IMR-90 (cell line): ENCODE results near the gene TBC1D22B. TPM values are rescaled to one million over a fixed set of nuclear protein-coding genes. Genes with fewer than 3 reads are reported as not detected.
A peak's percentile ranks its signal among the peaks of the same experiment; 100 is the strongest.

Experiments
- ATAC-seq: fragments of 200-7000 bp; cut with Tn5 transposase; 2 replicates; pipeline ENCODE4 v1.9.1; 2020; ENCODE audit warnings: low read depth, mild to moderate bottlenecking, moderate library complexity
- BruUV-seq: library from RNA; stranded (reverse); fragments of 400-500 nt; replicated peaks from 2 replicates; lab custom pipeline; 2021; lab: Mats Ljungman, UMichigan
- CTCF ChIA-PET: fragments of 300-600 bp; formaldehyde crosslinking; extraction: SDS; loops from one replicate; lab custom pipeline; 2021; ENCODE audit warnings: antibody characterized with exemption; lab: Yijun Ruan, JAX
- POLR2A ChIA-PET: fragments of 300-600 bp; sonication (Branson Sonifier 250); formaldehyde crosslinking; loops from one replicate; lab custom pipeline; 2022; ENCODE audit warnings: antibody characterized with exemption; ENCODE audit not compliant: unreplicated experiment; lab: Charles Lee
- DNase-seq: peaks from one replicate; pipeline ENCODE4 v3.0.0; 2013
- H2AFZ ChIP-seq: replicated peaks from 2 replicates; pipeline ENCODE3; 2013; ENCODE audit warnings: low read length, mild to moderate bottlenecking; ENCODE audit not compliant: poor library complexity
- H2AK5ac ChIP-seq: 2 replicates; pipeline ENCODE4 v1.6.1; 2013; ENCODE audit warnings: low read depth, low read length, inconsistent platforms
- H2AK9ac ChIP-seq: replicated peaks from 2 replicates; pipeline ENCODE3; 2013; ENCODE audit warnings: mild to moderate bottlenecking, low read depth, low read length, moderate library complexity; ENCODE audit not compliant: poor library complexity
- H2BK120ac ChIP-seq: 2 replicates; pipeline ENCODE4 v1.6.1; 2013; ENCODE audit warnings: low read depth, low read length, inconsistent platforms
- H2BK15ac ChIP-seq: 3 replicates; pipeline ENCODE4 v1.6.1; 2013; ENCODE audit warnings: low read depth, low read length, inconsistent platforms
- H2BK20ac ChIP-seq: 2 replicates; pipeline ENCODE4 v1.6.1; 2013; ENCODE audit warnings: low read depth, mild to moderate bottlenecking, inconsistent platforms, low read length, moderate library complexity
- H2BK5ac ChIP-seq: 2 replicates; pipeline ENCODE4 v1.6.1; 2013; ENCODE audit warnings: mild to moderate bottlenecking, low read depth, low read length, inconsistent platforms; ENCODE audit not compliant: poor library complexity, severe bottlenecking
- H3K14ac ChIP-seq: replicated peaks from 2 replicates; pipeline ENCODE4 v1.6.1; 2013; ENCODE audit warnings: low read depth, low read length, inconsistent platforms
- H3K18ac ChIP-seq: 2 replicates; pipeline ENCODE4 v1.6.1; 2013; ENCODE audit warnings: low read depth, low read length, control low read depth
- H3K23ac ChIP-seq: 2 replicates; pipeline ENCODE4 v1.6.1; 2013; ENCODE audit warnings: low read depth, low read length, inconsistent platforms
- H3K27ac ChIP-seq: 2 replicates; pipeline ENCODE4 v1.5.1; 2013; ENCODE audit warnings: mild to moderate bottlenecking, control low read depth, low read length; ENCODE audit not compliant: insufficient read depth
- H3K27me3 ChIP-seq: 2 replicates; pipeline ENCODE4 v1.6.1; 2013; ENCODE audit warnings: low read length; ENCODE audit not compliant: control insufficient read depth, insufficient read depth
- H3K36me3 ChIP-seq: 2 replicates; pipeline ENCODE4 v1.6.1; 2013; ENCODE audit warnings: low read length, mixed read lengths; ENCODE audit not compliant: control insufficient read depth, insufficient read depth
- H3K4ac ChIP-seq: 2 replicates; pipeline ENCODE4 v1.6.1; 2013; ENCODE audit warnings: low read depth, low read length, inconsistent platforms
- H3K4me1 ChIP-seq: 2 replicates; pipeline ENCODE4 v1.6.1; 2013; ENCODE audit warnings: low read length, mixed read lengths; ENCODE audit not compliant: control insufficient read depth, insufficient read depth
- H3K4me2 ChIP-seq: 2 replicates; pipeline ENCODE4 v1.6.1; 2013; ENCODE audit warnings: low read depth, mild to moderate bottlenecking, control low read depth, low read length, moderate library complexity
- H3K4me3 ChIP-seq: 2 replicates; pipeline ENCODE4 v1.5.1; 2013; ENCODE audit warnings: low read depth, mild to moderate bottlenecking, control low read depth, low read length, moderate library complexity; ENCODE audit not compliant: insufficient read depth
- H3K56ac ChIP-seq: 2 replicates; pipeline ENCODE4 v1.6.1; 2013; ENCODE audit warnings: low read length, inconsistent platforms; ENCODE audit not compliant: insufficient read depth; ENCODE audit errors: extremely low read depth
- H3K79me1 ChIP-seq, 2 experiments: 2 replicates each; pipeline ENCODE4 v1.6.1; 2013; ENCODE audit warnings: low read length in 2 of 2, inconsistent platforms in 1 of 2, low read depth in 1 of 2
- H3K9ac ChIP-seq: 2 replicates; pipeline ENCODE4 v1.6.1; 2013; ENCODE audit warnings: low read depth, low read length, control low read depth
- H3K9me1 ChIP-seq: 2 replicates; pipeline ENCODE4 v1.6.1; 2013; ENCODE audit warnings: low read length, inconsistent platforms; ENCODE audit not compliant: insufficient read depth
- H3K9me3 ChIP-seq: 2 replicates; pipeline ENCODE4 v1.6.1; 2013; ENCODE audit warnings: low read length; ENCODE audit not compliant: control insufficient read depth, insufficient read depth
- H4K20me1 ChIP-seq: 2 replicates; pipeline ENCODE4 v1.6.1; 2013; ENCODE audit warnings: low read length, inconsistent platforms; ENCODE audit not compliant: insufficient read depth
- H4K5ac ChIP-seq: 2 replicates; pipeline ENCODE4 v1.6.1; 2013; ENCODE audit warnings: mild to moderate bottlenecking, low read depth, low read length, control low read depth
- H4K8ac ChIP-seq, 2 experiments: 2 replicates each; pipeline ENCODE4 v1.6.1; 2013; ENCODE audit warnings: low read depth in 2 of 2, low read length in 2 of 2, control low read depth in 1 of 2, inconsistent platforms in 1 of 2
- H4K91ac ChIP-seq: 2 replicates; pipeline ENCODE4 v1.6.1; 2013; ENCODE audit warnings: low read depth, low read length, inconsistent platforms; ENCODE audit not compliant: insufficient read depth
- CEBPB ChIP-seq: IDR thresholded peaks from 2 replicates; pipeline ENCODE4 v1.6.1; 2012; ENCODE audit warnings: low read depth, low read length, improper control_type of control experiment
- RCOR1 ChIP-seq: IDR thresholded peaks from 2 replicates; pipeline ENCODE4 v1.6.1; 2012; ENCODE audit warnings: mild to moderate bottlenecking, low read length, improper control_type of control experiment; ENCODE audit not compliant: insufficient replicate concordance
- WGBS, 2 experiments: methylation state at CpG; one replicate each; pipeline versions ENCODE4 v1.1.5 to v1.1.7; 2013; ENCODE audit warnings: missing lambda C conversion rate in 2 of 2; ENCODE audit not compliant: insufficient read length in 1 of 2; ENCODE audit errors: extremely low coverage in 2 of 2; 5-methylcytosine and 5-hydroxymethylcytosine counted together
- dilution Hi-C: fragments of 300-500 bp; cut with HindIII; formaldehyde crosslinking; loops from one replicate; pipeline ENCODE4 v1.14.3; 2018; ENCODE audit warnings: low sequenced_read_pairs; ENCODE audit not compliant: unreplicated experiment
- in situ Hi-C: fragments of 300-500 bp; cut with MboI; formaldehyde crosslinking; loops from 3 replicates; pipeline ENCODE4 v1.14.3; 2019; ENCODE audit warnings: low sequenced_read_pairs, inconsistent platforms, mixed read lengths
- intact Hi-C: fragments of 100-400 bp; cut with micrococcal nuclease; formaldehyde crosslinking; loops from 2 replicates; pipeline ENCODE4 v1.10.0; 2022
- polyA plus RNA-seq, 3 experiments: library from polyadenylated mRNA; depleted of rRNA; stranded (reverse); fragments of >200 nt; gene quantifications; 2 replicates each; pipeline ENCODE4 v1.2.3, GENCODE V29; 2012; ENCODE audit warnings: low replicate concordance in 1 of 3
- total RNA-seq: library from RNA; depleted of rRNA; stranded (reverse); fragments of >200 nt; gene quantifications from 2 replicates; pipeline ENCODE4 v1.2.3, GENCODE V29; 2012

Gene TBC1D22B
- total and polyA plus RNA-seq, 2 of the 4 experiments (the other 2 are of a cell fraction) = 6.6 to 7.5 TPM

- Histone ChIP-seq H4K91ac (no peak overlapping the region), H3K18ac (no peak overlapping the region), H3K14ac (no peak overlapping the region), H3K4me1 (no peaks in the 10 kb centered on the region), H3K4ac (no peak overlapping the region), H3K4me3 (no peak overlapping the region), H3K23ac (no peak overlapping the region), H2BK15ac (no peak overlapping the region), H3K79me1 (peaks cover 33 to 67% of the 10 kb centered on the region in 2 experiments), H2BK20ac (no peak overlapping the region), H3K27ac (no peak overlapping the region), H4K20me1 (0 out of 2 replicates have a peak, but pooled peaks cover 5% of the 10 kb centered on the region), H4K8ac (no peak overlapping the region), H3K9me3 (no peaks in the 10 kb centered on the region), H2AFZ (no peak overlapping the region), H2BK120ac (no peak overlapping the region), H3K4me2 (no peak overlapping the region), H3K56ac (no peak overlapping the region), H3K36me3 (no peaks in the 10 kb centered on the region), H3K9me1 (no peaks in the 10 kb centered on the region; the same call in 1 of the 2 replicates), H3K9ac (no peak overlapping the region), H2AK5ac (no peak overlapping the region), H3K27me3 (no peaks in the 10 kb centered on the region), H4K5ac (no peak overlapping the region), H2BK5ac (no peak overlapping the region), H2AK9ac (no peak overlapping the region)
- BruUV-seq = no TSS peak
- intact Hi-C loops (no loop called here), dilution Hi-C loops (no loop called here), in situ Hi-C loops (no loop called here)
- ChIA-PET POLR2A (no interaction called here), CTCF (no interaction called here)
- ATAC-seq (no peak), DNase-seq (no peak)
- no peak for TF ChIP-seq RCOR1
- TF ChIP-seq CEBPB = peak; percentile 38
- WGBS, 2 experiments = 83% methylated on average over 1 of the region's 5 CpGs; no CpG with 5 or more reads in 1 of the 2 experiments
These were observed 3.6 kb downstream of the TBC1D22B start for GRCh38 chr6:37261198-37261597.
